GM11168 (cell line): ENCODE measurements around the gene TYSND1.
"Not testable (repeated sequence)": the region's sequence is repeated elsewhere in the genome, so short reads cannot be mapped to it uniquely, and the experiment has no call there.

Experiments used
- in situ Hi-C: fragments of 300-500 bp; cut with MboI; formaldehyde crosslinking; loops from one replicate; pipeline ENCODE4 v1.12.0; 2022; ENCODE audit warnings: low sequenced_read_pairs; ENCODE audit not compliant: unreplicated experiment

The TYSND1 gene

DNA sequence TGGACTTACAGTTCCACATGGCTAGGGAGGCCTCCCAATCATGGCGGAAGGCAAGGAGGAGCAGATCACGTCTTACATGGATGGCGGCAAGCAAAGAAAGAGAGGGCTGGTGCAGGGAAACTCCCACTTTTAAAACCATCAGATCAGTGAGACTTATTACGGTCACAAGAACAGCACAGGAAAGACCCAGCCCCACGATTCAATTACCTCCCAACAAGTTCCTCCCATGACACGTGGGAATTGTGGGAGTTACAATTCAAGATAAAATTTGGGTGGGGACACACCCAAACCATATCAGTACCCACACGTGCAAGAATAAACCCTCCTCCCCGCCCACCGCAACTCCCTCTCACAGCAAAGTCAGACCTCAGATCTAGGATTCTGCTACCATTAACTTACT is 9.4 kb downstream of the TYSND1 start:
- in situ Hi-C loops = no loop called here

DNA sequence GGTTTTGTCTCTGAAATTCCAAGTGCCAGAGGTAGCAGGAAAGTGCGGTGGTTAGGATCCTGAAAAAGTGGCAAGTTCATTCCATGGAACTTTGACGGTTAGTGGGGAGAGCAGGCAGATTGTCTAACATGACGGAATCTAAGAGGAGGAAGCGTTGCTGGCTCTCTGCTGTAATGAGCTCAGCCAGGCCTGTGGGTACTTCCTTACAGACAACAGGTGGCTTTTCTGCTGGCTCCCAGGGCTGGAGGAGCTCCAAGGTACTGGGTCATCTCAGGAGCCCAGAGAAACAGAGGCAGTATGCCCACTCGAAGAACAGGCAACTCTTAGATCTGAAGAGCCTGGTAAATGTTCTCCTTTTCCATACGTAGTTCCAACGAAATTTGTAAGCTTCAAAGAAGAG is 10.8 kb downstream of the TYSND1 start:
- in situ Hi-C loops = no loop called here

DNA sequence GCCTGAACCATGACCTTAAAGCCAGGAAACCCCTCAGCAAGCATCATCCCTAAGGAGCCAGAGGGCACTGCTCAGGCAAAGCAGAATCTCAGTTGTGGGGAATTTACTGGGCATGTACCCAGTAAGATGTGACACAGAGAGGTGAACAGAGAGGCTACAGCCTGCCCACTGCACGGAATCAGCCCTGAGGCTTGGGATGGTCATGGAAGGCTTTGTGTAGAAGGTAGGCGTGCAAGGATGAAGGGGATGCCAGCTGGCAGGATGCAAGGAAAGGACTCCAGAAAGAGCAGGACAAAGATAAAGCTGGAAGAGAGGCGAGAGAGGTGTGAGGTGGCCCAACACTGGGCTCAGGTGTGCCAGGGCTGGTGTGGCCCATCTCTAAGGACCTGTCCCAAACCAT is 11.5 kb downstream of the TYSND1 start:
- in situ Hi-C loops = no loop called here

DNA sequence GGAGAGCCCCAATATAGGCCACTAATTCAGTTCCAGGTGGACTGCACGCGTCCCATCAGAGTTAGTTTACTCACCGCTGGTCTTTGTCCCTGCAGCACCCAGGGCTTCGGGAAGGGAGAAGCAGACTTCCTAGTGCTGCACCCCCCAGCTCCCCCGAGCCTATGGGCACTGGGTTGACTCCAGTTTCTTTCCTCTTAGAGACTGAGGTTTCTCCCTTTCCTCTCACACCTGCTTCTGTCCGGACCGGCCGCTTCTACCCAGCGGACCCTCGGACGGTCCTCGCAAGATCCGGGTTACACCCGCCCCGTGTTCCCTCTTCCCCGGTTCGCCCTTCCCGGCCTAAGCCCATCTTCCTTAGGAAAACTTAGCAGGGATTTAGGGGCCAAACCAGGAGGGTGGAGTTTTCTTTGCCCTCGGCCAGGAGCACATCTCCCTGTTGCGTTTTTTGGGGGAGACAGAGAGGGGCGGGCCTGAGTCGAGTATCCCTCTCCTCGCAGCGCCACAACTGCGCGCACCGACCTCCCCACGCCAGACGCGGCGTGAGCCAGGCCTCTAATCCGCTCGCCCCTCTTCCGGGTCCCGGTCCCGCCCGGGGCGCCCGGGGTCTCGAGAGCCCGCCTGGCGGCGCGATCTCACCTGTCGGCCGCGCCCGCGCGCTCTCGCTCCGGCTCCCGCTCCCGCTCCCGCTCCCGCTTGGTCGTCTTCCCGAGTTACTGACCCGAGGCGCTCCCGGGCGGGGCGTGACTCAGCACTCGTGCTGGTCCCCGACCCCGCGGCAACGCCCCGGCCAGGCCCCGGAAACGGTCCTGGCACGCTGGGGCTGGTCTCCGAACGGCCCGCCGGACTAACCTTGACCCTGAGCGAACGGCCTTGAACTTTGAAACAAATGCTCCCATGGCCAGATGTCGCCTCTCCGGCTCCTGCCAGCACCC is 14.1 kb downstream of the TYSND1 start, which contains the start of gene AIFM2:
AIFM2 (minus strand) TSS at position 728 of the 932 bp plus-strand sequence. CDS start 8,741 bp downstream, outside the sequence.
- in situ Hi-C loops = no loop called here

DNA sequence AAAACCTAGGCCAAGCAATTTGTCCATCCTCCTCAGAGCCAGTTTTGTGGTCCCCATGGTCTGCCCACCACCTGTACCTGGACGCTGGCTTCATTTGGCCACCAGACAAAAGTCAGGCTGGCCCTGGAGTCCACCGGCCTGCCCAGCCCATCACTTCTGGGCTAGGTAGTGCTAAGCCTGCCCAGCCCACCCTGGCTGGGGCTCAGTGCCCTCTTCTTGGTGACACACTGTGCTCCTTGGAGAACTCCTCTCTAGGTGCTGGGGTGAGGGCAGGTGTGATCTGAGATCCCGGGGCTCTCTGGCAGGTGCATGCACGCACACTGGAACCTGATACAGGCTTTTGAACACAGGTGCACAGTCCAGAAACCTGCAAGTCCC is 15.0 kb downstream of the TYSND1 start:
- in situ Hi-C loops = no loop called here

DNA sequence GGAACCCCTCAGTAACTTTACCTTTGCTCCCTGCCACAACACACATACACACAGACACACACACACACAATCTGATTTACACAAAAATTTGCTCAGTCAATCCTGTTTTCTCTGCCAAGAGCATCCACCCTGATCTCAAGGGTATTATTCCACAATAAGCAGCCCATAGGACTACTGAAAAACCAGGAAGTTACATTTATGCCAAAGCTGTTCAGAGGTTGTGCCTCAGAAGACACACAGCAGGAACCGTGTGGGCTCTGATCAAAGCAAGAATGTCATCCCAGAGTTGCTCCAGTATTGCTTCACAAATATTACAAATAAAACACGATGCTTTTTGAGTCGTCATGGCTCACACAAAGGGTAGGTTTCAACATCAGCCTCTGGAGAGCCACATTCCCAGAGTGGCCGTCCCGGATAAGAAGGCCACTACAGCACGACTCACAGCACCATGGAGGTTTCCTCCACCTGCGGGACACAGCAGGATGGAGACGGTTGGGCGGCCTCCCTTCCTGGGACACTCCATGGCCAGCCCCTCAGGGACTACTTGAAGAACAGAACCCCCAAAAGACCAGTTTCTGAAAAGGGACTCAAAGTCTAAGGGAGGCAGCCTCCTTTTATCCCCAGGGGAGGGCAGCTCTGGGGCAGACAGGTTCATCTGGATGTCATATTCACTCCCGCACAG is 15.5 kb downstream of the TYSND1 start:
- in situ Hi-C loops = no loop called here

DNA sequence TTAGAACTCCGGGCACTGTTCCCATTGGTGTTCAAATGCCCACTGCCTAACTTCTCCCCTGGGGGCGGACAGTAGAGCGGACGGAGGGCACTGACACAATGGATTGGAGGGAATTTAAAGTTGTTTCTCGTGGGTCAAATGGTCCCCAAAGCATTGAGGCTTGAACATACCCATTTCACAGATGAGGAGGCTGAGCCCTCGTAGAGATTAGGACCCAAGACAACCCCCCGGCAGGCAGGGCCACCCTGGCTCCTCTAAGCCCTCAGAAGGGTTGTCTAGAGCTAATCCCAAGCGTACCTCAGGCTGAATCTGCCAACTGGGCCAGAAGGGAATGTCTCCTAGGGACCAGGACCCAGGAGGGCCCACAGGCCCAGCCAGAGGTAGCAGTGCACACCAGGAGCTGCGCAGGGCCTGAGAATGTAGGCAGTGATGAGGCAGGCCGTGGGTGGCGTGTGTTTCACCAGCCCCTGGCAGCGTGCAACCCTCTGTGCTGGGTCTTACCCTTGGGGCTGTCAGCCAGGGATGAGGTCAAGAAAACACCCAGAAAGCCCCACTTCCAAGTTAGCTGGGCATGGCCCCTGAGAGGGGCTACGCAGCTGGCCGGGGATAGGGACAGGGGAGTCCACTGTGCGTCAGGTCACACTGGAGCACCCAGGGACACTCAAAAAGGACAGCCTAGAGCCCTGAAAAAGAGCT is 19.7 kb downstream of the TYSND1 start:
- in situ Hi-C loops = no loop called here

DNA sequence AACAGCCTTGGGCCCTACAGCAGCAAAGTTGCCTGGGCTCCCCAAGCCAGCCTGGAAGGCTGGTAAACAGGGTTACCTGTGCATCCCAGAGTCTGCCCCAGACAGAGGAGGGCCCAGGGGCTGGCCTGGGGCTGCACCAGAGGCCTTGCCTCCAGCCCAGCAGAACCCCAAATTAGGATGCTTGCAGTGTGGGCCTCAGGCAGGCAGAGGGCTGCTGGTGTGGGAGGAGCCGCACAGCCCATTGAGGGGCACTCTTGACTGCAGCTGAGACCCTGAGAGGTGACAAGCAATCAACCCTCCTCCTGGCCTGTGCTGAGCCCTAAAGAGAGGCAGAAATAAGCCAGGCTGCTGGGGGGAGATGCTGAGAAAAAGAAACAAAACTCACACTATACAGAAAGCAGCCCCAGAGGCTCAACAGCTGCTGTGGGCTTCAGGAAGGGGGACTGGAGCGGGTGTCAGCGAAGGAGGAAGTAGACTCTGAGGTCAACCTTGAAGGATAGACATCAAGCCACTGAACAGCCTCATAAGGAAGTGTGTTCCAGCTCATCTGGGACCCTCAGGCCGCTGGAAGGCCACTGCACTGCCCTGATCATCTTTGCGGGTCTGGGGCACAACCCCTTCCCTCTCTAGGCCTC is 20.5 kb downstream of the TYSND1 start:
- in situ Hi-C loops = no loop called here

DNA sequence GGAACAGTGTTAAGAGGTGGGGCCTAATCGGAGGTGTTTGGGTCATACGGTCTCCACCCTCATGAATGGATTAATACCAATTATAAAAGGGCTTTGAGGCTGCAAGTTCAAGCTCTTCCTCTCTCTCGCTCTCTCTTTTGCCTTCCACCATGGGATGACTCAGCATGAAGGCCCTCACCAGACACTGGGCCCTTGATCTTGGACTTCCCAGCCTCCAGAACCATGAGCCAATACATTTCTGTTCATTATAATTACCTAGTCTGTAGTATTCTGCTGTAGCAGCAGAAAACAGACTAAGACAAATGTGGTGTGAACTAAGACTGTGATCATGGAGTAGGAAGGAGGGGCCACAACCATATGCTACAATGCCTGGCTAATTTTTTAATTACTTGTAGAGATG is 21.6 kb downstream of the TYSND1 start:
- in situ Hi-C loops = no loop called here

DNA sequence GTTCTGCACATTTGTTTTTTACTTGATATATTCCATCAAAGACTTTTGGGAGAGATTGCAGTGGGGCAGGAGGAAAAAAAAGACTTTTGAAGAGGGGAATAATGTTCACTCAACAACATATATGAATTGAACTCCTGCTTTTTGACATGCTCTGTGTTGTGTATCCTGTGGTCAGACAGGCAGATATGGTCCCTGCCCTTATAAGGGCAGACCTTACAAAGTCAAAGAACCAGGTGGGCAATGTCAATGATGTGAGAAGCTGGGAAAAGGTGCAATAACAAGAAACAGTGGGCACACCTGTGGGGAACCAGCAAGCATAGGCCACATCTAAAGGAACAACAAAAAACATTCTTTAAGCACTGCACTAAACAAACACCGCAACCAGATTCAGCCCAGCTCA is 22.1 kb downstream of the TYSND1 start:
- in situ Hi-C loops = no loop called here

DNA sequence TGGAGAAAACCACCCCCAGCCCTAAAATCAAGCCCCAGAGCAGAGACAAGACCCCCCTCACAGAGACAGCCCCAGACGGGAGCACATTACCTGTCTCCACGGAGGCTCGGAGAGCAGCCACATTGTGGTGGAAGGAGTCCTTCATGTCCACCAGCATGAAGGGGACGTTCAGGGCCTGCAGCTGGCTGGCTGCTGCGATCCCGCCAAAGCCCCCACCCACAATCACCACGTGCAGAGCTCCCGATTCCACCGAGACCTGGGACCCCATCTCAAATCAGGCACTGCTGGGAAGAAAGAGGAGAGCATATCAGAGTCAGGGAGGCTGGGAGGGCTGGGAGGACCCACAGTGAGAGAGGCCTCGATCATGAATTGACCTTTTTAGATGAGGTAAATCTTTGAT is 22.7 kb downstream of the TYSND1 start:
- in situ Hi-C loops = no loop called here

DNA sequence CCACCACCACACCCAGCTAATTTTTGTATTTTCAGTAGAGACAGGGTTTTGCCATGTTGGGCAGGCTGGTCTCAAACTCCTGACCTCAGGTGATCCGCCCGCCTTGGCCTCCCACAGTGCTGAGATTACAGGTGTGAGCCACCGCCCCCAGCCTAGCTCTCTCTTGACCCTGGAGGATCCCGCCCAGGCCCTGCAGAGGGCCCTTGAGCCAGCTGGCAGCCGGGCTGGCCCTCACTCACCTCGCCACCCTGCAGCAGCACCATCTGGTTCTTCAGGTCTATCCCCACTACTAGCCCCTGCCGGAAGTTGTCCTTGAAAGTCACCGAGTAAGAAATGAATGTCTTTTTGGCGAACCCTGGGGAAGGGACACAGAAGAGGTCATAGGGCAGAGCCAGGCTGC is 23.3 kb downstream of the TYSND1 start:
- in situ Hi-C loops = not testable (repeated sequence)

DNA sequence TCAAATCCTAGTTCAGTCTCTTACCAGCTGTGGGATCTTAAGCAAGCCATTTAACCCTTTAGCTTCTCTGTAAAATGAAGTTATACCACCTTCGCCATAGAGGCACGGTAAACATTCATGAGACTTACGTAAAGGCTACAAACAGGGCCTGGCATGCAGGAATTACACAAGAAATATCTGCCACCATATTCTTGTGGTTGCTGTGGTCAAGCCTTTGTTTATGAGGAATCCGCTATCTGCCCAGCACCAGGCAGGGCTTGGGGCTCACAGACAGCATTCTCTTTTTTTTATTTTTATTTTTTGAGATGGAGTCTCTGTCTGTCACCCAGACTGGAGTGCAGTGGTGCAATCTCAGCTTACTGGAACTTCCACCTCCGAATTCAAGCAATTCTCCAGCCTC is 23.8 kb downstream of the TYSND1 start:
- in situ Hi-C loops = no loop called here

DNA sequence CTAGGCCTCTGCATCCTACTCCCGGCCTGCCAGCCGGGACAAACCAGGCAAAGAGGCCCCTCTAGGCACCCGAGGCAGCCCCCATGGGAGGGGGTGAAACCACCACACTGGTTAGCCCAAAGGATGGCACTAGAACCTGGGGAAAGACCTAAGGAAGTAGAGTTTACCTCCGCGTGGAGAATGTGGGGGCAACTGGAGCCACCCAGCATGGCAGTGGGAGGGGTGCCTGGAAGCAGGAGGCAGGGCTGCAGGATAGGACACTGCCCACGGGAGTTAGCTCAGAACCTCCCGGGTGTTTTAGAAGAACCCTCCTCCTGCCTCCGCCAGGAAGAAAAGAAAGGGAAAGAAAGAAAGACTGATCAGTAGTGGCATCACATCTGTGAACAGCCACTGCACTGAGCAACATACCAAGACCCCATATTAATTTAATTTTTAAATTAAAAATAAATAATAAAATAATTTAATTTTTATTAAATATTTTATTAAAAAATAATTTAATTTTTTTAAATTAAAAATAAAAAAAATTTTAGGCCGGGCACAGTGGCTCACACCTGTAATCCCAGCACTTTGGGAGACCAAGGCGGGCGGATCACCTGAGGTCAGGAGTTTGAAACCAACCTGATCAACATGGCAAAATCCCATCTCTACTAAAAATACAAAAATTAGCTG is 25.1 kb downstream of the TYSND1 start:
- in situ Hi-C loops = no loop called here

DNA sequence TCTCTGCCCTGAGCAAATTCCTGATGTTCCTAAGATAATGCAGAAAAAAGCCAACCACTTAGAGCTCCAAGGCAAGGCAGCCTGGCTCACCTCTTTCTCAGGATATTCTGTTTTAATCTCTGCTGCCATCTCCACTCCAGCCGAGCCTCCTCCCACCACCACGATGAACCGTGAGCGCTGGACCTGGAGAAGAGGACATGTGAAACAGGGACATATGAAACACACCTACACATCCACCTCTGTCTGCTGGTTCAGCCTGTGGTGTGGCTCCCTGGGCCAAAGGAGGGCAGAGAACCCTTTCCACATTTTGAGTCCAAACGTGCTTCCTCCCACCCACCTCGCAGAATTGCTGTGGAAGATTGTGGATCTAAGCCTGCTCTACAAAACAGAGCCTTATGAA is 26.1 kb downstream of the TYSND1 start:
- in situ Hi-C loops = no loop called here

DNA sequence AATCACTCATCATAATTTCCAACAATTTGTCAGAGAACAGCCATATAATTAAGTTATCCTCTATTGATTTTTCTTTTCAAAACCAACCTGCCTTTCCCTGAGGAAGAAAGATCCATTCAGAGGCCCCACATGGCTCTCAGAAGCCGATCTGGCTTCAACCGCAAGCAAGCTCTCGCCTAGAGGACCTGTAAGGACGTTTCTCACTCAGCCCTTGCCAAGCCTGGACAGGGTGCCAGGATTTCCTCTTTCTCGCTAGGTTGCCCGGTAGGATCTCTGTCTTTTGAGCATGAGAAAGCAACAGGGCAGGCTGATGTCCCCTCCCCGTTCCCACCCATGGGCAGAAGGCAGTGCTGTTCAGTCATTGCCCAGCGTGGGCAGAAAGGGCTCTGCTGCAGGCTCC is 26.9 kb downstream of the TYSND1 start:
- in situ Hi-C loops = no loop called here

DNA sequence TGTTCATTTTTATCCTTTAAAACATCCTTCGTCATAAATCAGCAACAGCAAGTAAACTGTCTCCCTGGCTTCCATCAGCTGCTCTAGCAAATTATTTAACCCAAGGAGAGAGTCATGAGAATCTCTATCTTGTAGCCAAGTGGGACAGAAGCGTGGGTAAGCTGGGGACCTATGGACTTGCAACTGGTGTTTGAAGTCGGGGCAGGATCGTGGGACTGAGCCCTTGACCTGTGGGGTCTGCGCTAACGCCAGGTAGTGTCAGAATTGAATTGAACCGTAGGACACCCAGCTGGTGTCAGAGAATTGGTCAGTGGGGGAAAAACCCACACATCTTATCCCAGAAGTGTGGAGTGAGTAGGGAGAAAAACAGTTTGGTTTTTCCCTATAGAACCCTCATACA is 27.3 kb downstream of the TYSND1 start:
- in situ Hi-C loops = no loop called here

DNA sequence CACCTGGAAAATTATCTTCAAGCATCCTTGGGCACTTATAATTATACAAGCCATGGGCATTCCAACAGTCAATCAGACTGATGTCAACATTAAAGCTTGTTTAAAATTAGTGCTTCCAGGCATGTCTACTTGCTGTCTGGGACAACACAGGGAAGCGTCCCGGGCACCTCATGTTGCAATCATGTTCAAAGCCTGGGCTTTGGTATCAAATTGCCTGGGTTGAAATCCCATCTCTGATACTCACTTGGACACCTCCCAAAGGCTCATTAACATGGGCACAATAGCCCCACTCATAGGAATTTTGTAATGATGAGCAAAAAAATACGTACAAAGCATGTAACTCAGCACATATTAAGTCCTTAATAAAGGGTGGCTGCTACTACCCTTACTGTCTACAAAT is 28.3 kb downstream of the TYSND1 start:
- in situ Hi-C loops = no loop called here

DNA sequence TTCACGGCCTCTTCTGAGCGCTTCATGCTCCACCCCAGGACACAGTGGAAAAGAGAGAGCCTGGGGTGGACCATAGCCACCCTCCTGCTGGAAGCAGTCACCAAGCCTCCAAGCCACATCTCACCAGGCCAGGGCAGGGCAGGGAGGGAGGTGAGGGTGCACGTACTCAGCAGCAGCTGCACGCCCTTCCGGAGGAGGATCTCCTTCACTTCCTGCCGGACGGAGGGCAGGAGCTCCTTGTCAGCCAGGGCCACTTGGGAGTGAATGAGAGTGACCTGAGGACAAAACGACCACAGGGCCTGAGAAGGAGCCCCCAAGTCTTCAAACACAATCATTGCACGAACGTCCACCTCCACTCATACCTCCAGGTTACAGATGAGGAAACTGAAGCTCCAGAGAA is 28.9 kb downstream of the TYSND1 start:
- in situ Hi-C loops = no loop called here
